Astrocyte of the spinal cord (primary cell): ENCODE data around the gene CRAMP1.

Experiments
- DNase-seq: peaks from one replicate; pipeline ENCODE4 v3.0.0; 2011; ENCODE audit warnings: low read depth, low spot score
- H3K4me3 ChIP-seq: 2 replicates; pipeline ENCODE4 v1.5.1; 2011; ENCODE audit warnings: low read depth, mild to moderate bottlenecking, low read length, moderate library complexity
- in situ Hi-C: cut with HindIII; loops from 2 replicates; pipeline ENCODE4 v1.10.0; 2017; ENCODE audit warnings: low sequenced_read_pairs
- TF ChIP-seq, protein P1 (sequence below): IDR thresholded peaks from 2 replicates; pipeline ENCODE4 v1.5.1; 2012; ENCODE audit warnings: low read depth, mild to moderate bottlenecking, low read length, inconsistent platforms

The CRAMP1 gene

GRCh38 chr16:1721372-1721771 lies 109.2 kb downstream of the CRAMP1 start:
- in situ Hi-C loops: no loop called here
- no peak overlapping the region for H3K4me3 ChIP-seq
- DNase-seq: no peak
- TF ChIP-seq, protein P1, sequence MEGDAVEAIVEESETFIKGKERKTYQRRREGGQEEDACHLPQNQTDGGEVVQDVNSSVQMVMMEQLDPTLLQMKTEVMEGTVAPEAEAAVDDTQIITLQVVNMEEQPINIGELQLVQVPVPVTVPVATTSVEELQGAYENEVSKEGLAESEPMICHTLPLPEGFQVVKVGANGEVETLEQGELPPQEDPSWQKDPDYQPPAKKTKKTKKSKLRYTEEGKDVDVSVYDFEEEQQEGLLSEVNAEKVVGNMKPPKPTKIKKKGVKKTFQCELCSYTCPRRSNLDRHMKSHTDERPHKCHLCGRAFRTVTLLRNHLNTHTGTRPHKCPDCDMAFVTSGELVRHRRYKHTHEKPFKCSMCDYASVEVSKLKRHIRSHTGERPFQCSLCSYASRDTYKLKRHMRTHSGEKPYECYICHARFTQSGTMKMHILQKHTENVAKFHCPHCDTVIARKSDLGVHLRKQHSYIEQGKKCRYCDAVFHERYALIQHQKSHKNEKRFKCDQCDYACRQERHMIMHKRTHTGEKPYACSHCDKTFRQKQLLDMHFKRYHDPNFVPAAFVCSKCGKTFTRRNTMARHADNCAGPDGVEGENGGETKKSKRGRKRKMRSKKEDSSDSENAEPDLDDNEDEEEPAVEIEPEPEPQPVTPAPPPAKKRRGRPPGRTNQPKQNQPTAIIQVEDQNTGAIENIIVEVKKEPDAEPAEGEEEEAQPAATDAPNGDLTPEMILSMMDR: no peak

DNA sequence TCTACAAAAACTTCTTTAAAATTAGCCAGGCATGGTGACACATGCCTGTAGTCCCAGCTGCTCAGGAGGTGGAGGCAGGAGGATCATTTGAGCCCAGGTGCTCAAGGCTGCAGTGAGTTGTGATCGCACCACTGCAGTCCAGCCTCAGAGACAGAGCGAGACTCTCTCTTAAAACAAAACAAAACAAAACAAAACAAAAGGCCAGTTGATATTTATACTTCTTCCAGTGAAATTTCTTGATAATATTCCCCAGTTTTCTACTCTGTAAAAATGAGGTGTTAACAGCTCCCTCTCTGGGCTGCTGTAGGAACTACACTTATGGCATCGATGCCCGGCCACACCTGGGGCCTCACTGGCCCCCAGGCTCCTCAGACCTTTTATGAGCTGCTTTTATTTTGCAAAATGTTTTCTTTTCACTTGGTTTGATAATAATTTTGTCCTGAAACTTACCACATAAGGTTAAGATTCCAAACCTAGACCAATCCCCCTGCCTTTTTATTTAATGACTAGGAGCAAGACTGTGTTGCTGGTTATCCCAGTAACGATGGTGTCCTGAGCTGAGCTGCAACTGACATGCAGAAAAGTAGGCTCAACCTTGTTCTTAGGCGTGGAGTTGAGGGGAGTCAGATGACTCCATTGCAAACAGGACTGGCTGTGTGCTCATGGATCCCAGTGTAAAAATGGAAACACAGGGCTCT lies 111.4 kb downstream of the CRAMP1 start:
- no peak overlapping the region for H3K4me3 ChIP-seq
- peak; percentile 50 for DNase-seq
- TF ChIP-seq, protein P1: peak; percentile 81
- in situ Hi-C loops: no loop called here

DNA sequence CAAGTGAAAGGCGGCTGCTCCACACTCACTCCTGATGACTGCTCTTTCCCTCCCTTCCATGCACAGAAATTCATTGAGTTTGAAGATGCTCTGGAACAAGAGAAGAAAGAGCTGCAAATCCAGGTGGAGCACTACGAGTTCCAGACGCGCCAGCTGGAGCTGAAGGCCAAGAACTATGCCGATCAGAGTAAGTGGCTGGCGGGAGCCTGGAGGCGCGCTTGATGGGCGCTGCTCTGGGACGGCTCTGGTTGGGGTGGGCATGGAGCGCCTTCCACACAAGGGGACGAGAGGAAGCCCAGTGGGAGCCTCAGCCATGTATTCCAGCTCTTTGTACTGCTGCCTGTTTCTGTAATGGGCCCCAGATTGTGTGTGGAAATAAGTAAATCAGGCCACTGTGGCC lies 112.3 kb downstream of the CRAMP1 start:
- in situ Hi-C loops: no loop called here
- H3K4me3 ChIP-seq: no peak overlapping the region

DNA sequence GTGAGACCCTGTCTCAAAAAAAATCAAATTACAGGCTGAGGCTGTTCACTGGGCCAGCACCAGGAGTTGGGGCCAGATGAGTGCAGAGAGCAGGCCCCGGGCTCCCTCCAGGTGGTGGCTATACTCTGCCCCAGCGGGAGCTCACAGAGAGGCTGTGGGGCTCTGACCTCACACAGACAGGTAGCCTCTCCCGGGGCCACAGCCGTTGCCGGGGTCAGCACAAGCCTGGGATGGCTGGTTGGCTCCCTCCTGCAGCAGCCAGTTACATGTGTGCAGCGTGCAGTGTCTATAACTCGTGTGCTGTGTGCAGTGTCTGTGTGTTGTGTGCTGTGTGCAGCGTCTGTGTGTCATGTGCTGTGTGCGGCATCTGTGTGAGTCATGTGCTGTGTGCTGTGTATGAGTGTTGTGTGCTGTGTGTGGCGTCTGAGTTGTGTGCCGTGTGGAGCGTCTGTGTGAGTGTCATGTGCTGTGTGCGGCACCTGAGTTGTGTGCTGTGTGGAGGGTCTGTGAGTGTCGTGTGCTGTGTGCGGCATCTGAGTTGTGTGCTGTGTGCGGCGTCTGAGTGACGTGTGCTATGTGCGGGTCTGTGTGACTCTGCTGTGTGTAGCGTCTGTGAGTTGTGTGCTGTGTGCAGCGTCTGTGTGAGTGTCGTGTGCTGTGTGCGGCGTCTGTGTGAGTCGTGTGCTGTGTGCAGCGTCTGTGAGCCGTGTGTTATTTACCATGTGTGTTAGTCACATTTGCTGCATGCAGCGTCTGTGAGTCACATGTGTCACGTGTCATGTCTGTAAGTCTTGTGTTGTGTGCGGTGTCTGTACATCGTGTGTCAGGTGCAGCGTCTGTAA lies 114.7 kb downstream of the CRAMP1 start:
- no peak overlapping the region for H3K4me3 ChIP-seq
- in situ Hi-C loops: no loop called here
- no peak for DNase-seq
- TF ChIP-seq, protein P1: no peak

More for the DNA sequence above, 112.3 kb downstream of the CRAMP1 start:
- no peak for DNase-seq
- TF ChIP-seq, protein P1: no peak
